Measurements from ENCODE around the gene GNG5. TPM values are rescaled to one million over a fixed set of nuclear protein-coding genes. Genes with fewer than 3 reads are reported as not detected.

The GNG5 gene
- total RNA-seq, 1 experiment from 2014 or later, result 193 TPM

- DNase-seq (ENCODE audit: low read depth, low spot score) (no peak), ATAC-seq (no peak)
- Histone ChIP-seq H3K27ac (ENCODE audit: low read depth, low read length) (no peak overlapping the region), H2AFZ (ENCODE audit: low read depth, low read length, poor library complexity, severe bottlenecking) (no peak overlapping the region), H4K20me1 (ENCODE audit: insufficient read depth) (0 out of 2 replicates have a peak, but pooled peaks cover 5% of the 10 kb centered on the region), H3K9me3 (ENCODE audit: control insufficient read depth in 1 of 2, insufficient read depth in 1 of 2, low read depth in 1 of 2, low read length in 2 of 2) (peaks cover 0 to 9% of the 10 kb centered on the region in 2 experiments; a peak in 2 of 4 replicates), H3K79me2 (ENCODE audit: insufficient read depth, low read length) (peaks cover 30% of the 10 kb centered on the region), H3K4me1 (ENCODE audit: control insufficient read depth in 1 of 2, insufficient read depth in 2 of 2, low read length in 2 of 2) (peaks cover 13 to 19% of the 10 kb centered on the region in 2 experiments), H3K4me2 (ENCODE audit: low read length) (no peak overlapping the region), H3K4me3 (replicated peaks in 1 of 2; ENCODE audit: low read depth in 1 of 2, low read length in 2 of 2) (no peak overlapping the region), H3K36me3 (ENCODE audit: control insufficient read depth in 1 of 2, insufficient read depth in 2 of 2, low read length in 2 of 2) (no peaks in the 10 kb centered on the region; a peak in 1 of 4 replicates), H3K27me3 (ENCODE audit: insufficient read depth, low read length) (no peaks in the 10 kb centered on the region), H3K9me2 (ENCODE audit: insufficient read depth) (no peaks in the 10 kb centered on the region), H3K9ac (ENCODE audit: low read length) (no peak overlapping the region)
- ChIA-PET RAD21 (ENCODE audit: low non-redundant PET in 1 of 2, low total read pairs in 2 of 2, uncharacterized antibody in 2 of 2, unreplicated experiment in 2 of 2) (no interaction called here), POLR2A (no interaction called here), CTCF (no interaction called here)
- intact Hi-C loops (cut with micrococcal nuclease), result loop anchor here (5.0 to 10.0 kb wide), 3 partner anchors 96 to 367 kb away; partner anchors contain the start of gene PRKACB
- no TSS peak for BruUV-seq (replicated peaks)
- TF ChIP-seq CEBPB (IDR thresholded peaks at IDR 0.05; ENCODE audit: low read depth) (no peak), ZNF274 (IDR thresholded peaks at IDR 0.05; ENCODE audit: low read depth, low read length) (no peak), CTCF (IDR thresholded peaks at IDR 0.05 in 2 of 3, conservative IDR thresholded peaks at IDR 0.05 in 1 of 3; ENCODE audit: borderline replicate concordance in 1 of 3, insufficient read depth in 1 of 3, low read depth in 2 of 3, low read length in 2 of 3) (no peak), RAD21 (IDR thresholded peaks at IDR 0.05; ENCODE audit: low read depth) (no peak), POLR2A (IDR thresholded peaks at IDR 0.05; ENCODE audit: borderline replicate concordance, extremely low read depth, insufficient read depth, insufficient read length) (no peak), TCF7L2 (IDR thresholded peaks at IDR 0.05; ENCODE audit: borderline replicate concordance, extremely low read depth, insufficient read depth, insufficient read length) (no peak), POLR2AphosphoS5 (IDR thresholded peaks at IDR 0.05; ENCODE audit: low read depth, low read length) (no peak), ZFX (IDR thresholded peaks at IDR 0.05) (no peak), SRF (IDR thresholded peaks at IDR 0.05; ENCODE audit: low read depth) (no peak), REST (IDR thresholded peaks at IDR 0.05; ENCODE audit: low read depth) (no peak)
Observed at GRCh38 chr1:84509029-84509428, 2.6 kb upstream of the GNG5 start.
